Measurements from ENCODE around the gene MYH14.

- TF ChIP-seq EZH2 (IDR thresholded peaks at IDR 0.05; ENCODE audit: borderline replicate concordance) (no peak), CTCF (IDR thresholded peaks at IDR 0.05; ENCODE audit: poor library complexity) (no peak), EZH2phosphoT487 (IDR thresholded peaks at IDR 0.05; ENCODE audit: low read depth, severe bottlenecking, unreplicated experiment) (no peak)
Observed at GRCh38 chr19:50214699-50215543, 11.5 kb downstream of the MYH14 start.
